NCI-H2029 treated with DMSO at 0.1 percent for 48 hours (cell line): ENCODE data around the gene PODN.

ENCODE experiments used
- DNase-seq: peaks from one replicate; lab custom pipeline; 2025; lab: John Stamatoyannopoulos, UW

PODN gene

GRCh38 chr1:53089478-53090226 lies 27.6 kb downstream of the PODN start:
- no peak for DNase-seq

GRCh38 chr1:53090227-53091147 lies 28.5 kb downstream of the PODN start:
- no peak for DNase-seq

DNA sequence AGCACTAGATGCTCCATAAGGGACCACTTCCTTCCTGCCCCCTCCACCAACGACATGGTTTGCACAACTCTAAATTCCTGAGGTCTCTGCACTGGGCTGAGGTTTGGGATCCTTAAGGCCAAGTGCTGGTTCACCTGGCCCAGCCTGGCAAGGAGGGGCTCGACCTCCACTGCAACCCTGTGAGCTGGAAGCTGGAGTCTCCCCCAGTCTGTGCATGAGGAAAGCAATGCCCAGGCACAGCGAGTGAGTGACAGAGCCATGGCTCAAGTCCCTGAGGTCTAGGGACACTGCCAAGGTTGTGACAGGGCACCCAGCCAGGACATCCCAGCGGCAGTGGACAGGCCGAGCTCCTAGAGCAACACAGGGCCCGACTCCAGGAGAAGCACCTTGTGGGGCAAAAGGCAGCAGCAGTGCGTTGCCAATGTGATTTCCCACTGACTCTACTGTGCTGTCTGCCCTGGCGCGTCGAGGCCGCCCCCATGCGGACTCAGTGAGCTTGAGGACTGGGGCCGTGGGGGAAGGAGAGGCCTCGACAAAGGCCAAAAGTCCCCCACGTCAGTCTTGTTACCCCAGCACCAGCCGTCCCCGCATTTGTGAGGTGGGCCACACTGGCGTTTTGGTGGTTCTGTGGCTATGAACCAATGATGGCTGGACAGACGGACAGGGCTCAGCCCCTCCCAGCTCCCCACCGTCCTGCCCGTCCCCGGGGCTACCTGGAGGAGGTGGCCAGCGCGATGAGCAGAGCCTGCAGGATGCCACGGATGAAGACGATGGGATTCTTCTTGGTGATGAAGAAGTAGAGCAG lies 30.0 kb downstream of the PODN start:
- DNase-seq, result no peak

- DNase-seq, result no peak
Observed at GRCh38 chr1:53092659-53093450, 30.8 kb downstream of the PODN start.

- no peak for DNase-seq
Observed at GRCh38 chr1:53093451-53093754, 31.4 kb downstream of the PODN start.

- DNase-seq, result no peak
Observed at GRCh38 chr1:53093778-53094532, 31.9 kb downstream of the PODN start.

DNA sequence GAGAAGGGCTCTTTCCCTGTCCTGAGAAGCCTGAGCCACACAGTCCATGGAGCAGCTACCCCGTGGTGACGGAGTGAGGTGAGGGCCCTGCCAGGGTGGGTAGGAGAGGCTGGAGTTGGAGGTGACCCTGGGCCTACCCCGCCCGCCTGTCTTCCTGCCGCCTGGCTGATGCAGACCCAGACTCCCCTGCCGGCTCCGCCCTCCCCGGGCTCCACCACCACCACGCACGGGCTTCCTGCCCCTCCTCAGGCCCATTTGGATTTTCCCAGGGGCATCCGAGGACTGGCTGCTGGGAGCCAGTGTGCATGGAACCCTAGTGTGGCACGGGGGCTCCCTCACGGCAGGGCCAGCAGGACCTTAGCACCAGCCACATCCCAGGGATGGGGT lies 32.5 kb downstream of the PODN start:
- DNase-seq, result no peak

GRCh38 chr1:53104289-53104913 lies 42.4 kb downstream of the PODN start:
- no peak for DNase-seq

- no peak for DNase-seq
Observed at GRCh38 chr1:53107090-53107489, 45.1 kb downstream of the PODN start.

DNA sequence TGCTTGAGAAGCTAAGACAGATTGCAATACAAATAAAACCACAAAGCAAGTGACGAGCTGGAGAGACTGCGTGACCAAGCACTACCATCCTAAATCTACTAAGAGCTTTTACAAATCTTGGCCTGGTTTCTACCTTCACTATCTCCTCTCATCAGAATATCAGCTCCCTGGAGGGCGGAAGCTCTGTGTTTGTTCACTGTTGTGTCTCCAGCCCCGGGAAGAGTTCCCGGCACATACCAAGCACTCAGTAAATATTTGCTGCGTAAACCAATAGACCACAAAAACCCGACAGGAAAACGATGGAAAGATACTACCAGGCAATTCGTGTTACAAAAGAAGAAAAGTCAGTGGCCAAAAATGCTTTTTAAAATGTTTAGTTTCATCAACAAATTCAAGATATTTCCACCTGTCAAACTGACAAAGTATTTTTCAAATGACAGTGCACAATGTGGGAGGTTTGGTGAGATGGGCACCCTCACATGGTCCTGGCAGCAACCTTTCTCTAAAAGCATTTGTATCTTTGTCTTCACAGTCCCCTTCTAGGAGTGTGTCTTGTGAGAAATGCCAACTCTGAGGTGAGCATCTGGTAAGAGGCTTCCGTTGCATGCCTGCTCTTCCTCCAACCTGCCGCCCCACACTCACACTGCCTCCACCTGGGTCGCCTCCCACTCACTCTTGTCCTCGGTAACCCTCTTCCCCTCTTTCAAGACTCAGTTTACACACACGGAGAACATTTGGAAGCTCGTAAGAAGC lies 45.7 kb downstream of the PODN start:
- DNase-seq, result peak; percentile 97

GRCh38 chr1:53108646-53109580 lies 46.9 kb downstream of the PODN start:
- DNase-seq, result no peak

DNA sequence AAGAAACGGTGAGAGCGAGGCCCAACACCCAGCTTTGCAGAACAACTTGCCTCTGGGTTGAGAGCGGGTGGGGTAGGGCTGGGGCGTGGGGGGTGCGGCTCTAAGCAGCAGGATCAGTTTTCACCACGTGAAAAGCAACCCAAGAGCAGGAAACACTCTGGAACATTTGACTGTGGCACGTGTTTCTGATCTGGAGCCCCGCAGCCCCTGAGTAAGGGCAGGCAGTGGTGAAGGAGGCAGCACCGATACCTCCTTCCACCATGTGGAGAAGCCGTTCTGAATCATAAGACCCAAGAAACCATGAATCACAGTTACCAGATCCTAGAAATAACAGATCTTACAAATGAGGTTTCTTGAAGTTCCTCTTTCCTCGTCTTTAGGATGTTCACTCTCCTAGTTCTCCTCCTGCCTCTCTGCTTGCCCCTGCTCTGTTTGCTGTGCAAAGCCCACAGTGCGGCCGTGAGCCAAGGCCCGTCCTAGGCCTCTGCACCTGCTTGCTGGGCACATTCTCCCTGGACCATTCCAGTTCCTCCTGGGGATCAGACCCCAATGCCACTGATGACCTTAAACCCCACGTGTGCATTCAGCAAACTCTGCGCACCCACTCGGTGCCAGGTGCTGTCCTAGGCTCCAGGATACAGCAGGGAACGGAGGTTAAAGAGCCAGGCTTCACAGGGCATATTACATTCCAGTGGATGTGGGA lies 48.5 kb downstream of the PODN start:
- DNase-seq, result peak; percentile 38

- DNase-seq, result no peak
Observed at GRCh38 chr1:53111073-53111556, 49.1 kb downstream of the PODN start.

- no peak for DNase-seq
Observed at GRCh38 chr1:53111693-53112092, 49.7 kb downstream of the PODN start.

- no peak for DNase-seq
Observed at GRCh38 chr1:53112271-53112774, 50.3 kb downstream of the PODN start.

- DNase-seq, result no peak
Observed at GRCh38 chr1:53112861-53113260, 50.8 kb downstream of the PODN start.

- no peak for DNase-seq
Observed at GRCh38 chr1:53114090-53114489, 52.1 kb downstream of the PODN start.
